ENCODE data around the gene TNFAIP8L3. TPM values are rescaled to one million over a fixed set of nuclear protein-coding genes. Genes with fewer than 3 reads are reported as not detected.

Gene TNFAIP8L3
- total RNA-seq, 1 experiment from 2014 or later, result 1.8 TPM

GRCh38 chr15:51007131-51007666, 87.5 kb downstream of the TNFAIP8L3 start:
- no peak for DNase-seq (ENCODE audit: low read depth)

Other genes starting within 250 kb of the TNFAIP8L3 start
- gene AP4E1, start 186.2 kb downstream of the TNFAIP8L3 start, total RNA-seq (2014; rRNA removed; shearing (Covaris generic)), result 4.5 and 6.5 TPM in 2 replicates
- not detected in 2 replicates for gene CYP19A1, start 243.7 kb upstream of the TNFAIP8L3 start, total RNA-seq (2014; rRNA removed; shearing (Covaris generic))
- gene GLDN, start 246.7 kb upstream of the TNFAIP8L3 start, total RNA-seq (2014; rRNA removed; shearing (Covaris generic)), result not detected in 2 replicates